DMS 273 (cell line): ENCODE results near the gene CHRNA7.
"Not testable (repeated sequence)": the region's sequence is repeated elsewhere in the genome, so short reads cannot be mapped to it uniquely, and the experiment has no call there.

ENCODE experiments used
- DNase-seq: peaks from one replicate; lab custom pipeline; 2025; ENCODE audit not compliant: unreplicated experiment; lab: John Stamatoyannopoulos, UW

The CHRNA7 gene

GRCh38 chr15:32119694-32120330, 89.5 kb downstream of the CHRNA7 start:
- DNase-seq: peak; percentile 7

GRCh38 chr15:32120577-32121383, 90.5 kb downstream of the CHRNA7 start:
- no peak for DNase-seq

- no peak for DNase-seq
Observed at GRCh38 chr15:32121384-32121695, 91.0 kb downstream of the CHRNA7 start.

- no peak for DNase-seq
Observed at GRCh38 chr15:32122013-32122412, 91.7 kb downstream of the CHRNA7 start.

DNA sequence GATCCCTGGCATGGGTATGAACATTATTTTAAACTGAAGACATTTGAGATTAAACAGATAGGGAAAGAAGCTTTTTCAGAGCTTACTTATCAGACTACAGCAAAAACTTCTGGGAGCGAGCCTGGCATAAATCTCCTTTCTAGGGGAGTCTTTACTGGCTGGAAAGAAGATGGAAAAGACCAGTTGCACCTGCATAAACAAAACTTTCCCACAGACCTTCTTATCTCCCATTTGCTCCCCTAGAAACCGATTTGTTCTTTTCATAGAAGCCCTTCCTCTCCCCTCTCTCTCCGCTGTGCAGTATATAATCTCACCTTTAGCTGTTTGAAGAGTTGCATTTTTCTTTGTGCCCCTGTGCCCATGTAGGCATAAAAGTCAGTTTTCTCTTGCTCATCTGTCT, 93.2 kb downstream of the CHRNA7 start:
- no peak for DNase-seq

DNA sequence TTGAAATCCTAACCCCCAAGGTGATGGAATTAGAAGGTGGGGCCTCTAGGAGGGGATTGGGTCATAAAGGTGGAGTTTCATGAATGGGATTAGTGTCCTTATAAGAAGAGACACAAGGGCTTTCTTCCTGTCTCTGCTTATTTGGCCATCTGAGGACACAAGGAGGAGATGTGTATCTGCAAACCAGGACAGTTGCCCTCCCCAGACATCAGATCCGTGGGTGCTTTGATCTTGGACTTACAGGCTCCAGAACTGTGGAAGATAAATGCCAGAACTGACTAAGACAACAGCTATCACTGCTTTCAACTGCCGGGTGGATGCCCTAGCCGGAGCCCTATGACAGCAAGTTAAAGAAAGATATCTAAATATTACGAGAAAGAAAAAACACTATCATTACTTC, 94.4 kb downstream of the CHRNA7 start:
- no peak for DNase-seq

DNA sequence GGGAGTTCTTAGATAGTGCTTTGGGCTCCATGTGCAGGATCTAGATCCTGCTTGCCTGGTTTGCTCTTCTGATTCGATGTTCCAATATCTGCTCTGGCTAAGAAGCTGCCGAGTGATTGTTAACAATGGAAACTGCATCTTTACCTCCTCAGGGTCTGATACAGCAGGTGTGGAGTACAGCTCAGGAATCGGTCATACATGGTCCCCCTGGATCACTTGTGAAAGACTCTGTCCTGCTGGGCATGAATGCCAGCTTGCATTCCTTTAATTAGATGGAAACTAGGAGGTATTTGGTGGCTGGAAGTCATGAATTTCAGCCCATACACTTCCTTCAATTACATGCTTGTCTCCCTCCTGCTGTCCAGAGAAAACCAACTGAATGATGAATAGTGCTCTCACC, 95.3 kb downstream of the CHRNA7 start:
- DNase-seq: peak; percentile 5

- DNase-seq: no peak
Observed at GRCh38 chr15:32129815-32130214, 99.5 kb downstream of the CHRNA7 start.

DNA sequence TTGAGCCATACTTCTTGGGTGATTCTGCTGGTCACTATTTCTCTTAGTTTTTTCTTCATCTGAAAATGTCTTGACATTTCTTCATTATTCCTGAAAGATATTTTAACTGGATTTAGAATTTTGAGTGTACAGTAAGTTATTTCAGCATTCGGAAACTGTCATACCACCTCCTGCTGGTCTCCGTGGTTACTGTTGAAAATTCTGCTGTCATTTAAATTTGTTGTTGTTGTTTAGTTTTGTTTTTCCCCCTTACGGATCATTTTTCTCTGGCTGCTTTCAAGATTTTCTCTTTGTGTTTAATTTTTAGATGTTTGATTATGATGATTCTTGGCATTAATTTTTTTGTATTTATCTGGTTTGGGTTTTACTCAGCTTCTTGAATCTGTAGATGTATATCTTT, 100.5 kb downstream of the CHRNA7 start:
- DNase-seq: no peak

DNA sequence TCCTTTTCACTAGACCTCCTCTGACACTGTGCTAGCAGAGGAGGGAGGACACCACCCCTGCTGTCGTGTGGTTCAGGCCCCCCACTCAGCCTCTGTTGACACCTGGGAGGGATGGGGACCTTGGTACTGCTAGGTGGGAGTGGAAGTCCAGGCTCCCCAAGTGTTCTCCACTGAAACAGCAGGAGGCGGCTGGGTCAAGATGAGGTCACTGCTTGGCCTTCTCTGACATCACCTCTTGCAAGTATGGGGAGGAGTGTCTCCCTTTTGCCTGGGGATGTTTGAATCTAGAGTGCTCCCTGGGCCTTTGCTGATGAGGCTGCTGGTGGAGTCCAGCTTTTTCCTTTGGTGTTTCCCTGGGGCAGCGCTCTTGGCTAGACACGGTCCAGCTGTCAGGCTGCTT, 101.5 kb downstream of the CHRNA7 start:
- no peak for DNase-seq

DNA sequence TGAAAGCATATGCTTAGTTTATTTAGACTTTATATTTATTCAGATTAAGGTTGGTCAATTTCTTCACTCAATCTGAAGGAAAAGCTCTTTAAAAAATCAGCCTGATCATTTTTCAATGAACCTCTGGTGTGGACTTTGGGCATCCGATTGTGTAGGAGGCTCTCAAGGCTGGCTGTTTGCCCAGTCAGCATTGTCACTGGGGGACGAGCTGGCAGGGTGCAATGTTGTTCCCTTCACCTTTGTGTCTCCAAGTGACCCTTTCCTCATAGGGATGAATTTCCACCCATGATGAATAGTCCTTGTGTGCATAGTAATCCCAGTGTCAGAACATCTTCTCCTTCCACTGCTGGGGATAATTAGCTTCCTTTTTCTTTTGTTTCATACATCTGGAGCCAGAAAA, 102.5 kb downstream of the CHRNA7 start:
- no peak for DNase-seq

DNA sequence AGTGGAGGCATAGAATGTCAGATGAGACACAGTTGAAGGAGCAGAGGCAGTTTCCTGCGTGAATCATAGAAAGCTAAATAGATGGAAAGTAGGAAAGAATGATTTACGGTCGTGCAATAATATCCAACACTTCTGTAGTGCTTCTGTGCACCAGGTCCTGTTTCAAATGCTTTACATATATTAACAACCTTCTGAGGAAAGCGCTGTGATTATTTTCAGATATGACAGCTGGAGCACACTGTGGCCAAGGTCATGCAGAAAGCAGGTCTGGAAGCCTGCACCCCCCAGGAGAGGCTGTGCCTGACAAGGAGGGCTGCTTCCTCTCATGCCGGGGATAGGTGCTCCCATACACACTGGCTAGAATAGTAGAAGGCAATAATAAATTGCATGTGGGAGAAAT, 104.5 kb downstream of the CHRNA7 start:
- DNase-seq: peak; percentile 3

- no peak for DNase-seq
Observed at GRCh38 chr15:32135335-32135734, 105.0 kb downstream of the CHRNA7 start.

DNA sequence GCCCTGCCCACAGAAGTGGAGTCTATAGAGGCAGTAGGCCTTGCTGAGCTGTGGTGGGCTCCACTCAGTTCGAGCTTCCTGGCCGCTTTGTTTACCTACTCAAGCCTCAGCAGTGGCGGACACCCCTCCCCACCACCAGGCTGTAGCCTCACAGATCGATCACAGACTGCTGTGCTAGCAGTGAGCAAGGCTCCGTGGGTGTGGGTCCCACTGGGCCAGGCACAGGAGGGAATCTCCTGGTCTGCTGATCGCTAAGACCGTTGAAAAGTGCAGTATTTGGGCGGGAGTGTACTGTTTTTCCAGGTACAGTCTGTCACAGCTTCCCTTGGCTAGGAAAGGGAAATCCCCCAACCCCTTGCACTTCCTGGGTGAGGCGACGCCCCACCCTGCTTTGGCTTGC, 115.2 kb downstream of the CHRNA7 start:
- not testable (repeated sequence) for DNase-seq

DNA sequence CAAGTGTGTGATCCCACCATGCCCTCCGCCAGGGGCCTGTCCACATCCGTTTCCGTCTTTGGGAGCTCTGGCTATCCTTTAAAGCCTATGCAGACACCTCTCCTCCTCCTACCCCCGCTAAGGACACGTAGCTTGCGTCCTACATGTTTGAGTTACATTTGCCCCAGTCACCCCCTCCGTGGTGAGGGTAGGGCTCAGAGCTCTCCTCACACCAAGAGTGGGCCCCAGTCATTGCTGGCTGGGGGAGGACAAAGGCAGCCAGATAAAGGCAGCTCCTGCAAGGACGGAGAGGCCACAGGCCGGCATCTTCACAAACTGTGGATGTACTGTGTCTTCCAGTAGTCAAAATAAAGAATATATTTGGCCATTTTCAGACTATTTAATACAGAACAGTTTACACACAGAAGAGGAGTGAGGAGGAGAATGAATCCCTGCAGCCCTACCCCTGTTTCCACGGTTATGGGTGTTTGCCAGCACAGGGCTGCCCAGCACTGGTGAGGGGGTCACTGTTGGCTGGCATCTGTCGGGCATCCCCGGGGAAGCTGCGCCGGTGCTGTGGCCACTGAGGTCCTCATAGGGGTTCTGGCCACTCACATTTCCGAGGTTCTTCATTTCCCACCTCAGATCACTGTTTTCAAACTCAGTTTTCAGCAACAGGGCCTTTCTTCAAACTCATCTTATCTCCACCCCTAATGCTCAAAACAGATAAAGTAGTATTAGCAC, 118.7 kb downstream of the CHRNA7 start:
- no peak for DNase-seq

- DNase-seq: no peak
Observed at GRCh38 chr15:32152574-32152973, 122.3 kb downstream of the CHRNA7 start.

DNA sequence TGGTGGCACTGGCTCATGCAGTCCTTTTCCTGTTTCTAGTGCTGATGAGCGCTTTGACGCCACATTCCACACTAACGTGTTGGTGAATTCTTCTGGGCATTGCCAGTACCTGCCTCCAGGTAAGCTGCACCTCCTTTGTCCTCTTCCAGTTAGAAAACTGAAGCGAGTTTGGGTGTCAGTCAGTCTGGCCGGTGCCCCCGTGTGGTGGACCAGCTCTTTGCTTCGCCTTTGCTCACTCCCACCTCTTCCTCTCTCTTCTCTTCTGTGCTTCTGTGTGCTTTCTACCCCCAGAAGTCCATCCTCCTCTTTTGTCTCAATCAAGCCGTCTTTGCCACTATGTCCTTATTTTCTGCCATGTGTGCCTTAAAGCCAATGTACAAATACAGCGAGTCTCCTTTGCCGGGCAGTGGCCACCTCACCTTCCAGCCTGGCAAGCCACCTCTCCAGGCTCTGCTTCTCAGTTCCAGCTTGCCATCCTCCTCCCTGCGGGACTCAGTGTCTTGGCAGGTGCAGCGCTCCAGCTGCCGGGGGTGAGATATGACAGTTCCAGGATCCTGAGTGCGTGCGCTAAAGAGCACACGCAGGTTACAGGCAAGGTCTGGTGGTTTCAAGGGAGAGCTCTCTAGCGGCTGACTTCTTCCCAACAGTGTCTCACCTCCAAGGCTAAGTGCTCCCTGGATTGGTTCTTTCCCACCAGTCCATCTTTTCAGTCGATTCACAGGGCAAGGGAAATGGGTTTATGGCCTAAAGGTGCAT, 123.7 kb downstream of the CHRNA7 start:
- not testable (repeated sequence) for DNase-seq

DNA sequence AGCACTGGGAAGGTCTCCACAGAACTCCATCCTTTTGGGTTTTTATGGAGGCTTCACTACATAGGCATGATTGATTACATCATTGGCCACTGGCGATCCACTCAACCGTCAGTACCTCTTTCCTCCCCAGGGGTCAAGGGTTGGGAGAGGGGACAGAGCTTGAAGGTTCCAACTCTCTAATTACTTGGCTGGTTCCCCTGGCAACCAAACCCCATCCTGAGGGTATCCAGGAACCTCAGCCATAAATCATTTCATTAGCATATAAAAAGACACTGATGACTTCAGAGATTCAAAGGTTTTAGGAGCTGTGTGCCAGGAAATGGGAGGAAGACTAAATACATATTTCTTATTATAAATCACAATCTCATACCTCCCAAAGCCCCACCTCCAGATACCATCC, 131.8 kb downstream of the CHRNA7 start:
- DNase-seq: not testable (repeated sequence)

- not testable (repeated sequence) for DNase-seq
Observed at GRCh38 chr15:32164065-32164464, 133.8 kb downstream of the CHRNA7 start.

- DNase-seq: not testable (repeated sequence)
Observed at GRCh38 chr15:32164747-32165146, 134.4 kb downstream of the CHRNA7 start.

DNA sequence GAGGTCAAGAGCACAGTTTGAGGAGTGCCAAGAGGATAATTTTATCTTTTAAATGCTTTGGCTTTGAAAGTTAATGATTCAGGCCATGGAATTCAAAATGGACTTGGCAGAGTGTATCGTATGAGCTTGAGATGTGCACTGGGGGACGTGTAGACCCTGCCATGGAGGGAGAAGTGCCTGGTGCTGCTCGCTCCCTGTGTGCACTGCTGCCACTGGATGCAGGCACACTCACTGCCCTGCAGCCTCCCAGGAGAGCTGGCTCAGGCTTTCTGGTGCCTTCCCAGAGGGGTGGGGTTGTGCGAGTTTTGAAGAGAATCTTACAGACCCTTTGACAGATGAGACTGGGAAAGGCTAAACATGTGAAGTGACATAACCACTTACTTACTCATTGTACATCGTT, 135.5 kb downstream of the CHRNA7 start:
- DNase-seq: not testable (repeated sequence)
